Measurements from ENCODE around the gene TRAF5.

Gene TRAF5, protein sequence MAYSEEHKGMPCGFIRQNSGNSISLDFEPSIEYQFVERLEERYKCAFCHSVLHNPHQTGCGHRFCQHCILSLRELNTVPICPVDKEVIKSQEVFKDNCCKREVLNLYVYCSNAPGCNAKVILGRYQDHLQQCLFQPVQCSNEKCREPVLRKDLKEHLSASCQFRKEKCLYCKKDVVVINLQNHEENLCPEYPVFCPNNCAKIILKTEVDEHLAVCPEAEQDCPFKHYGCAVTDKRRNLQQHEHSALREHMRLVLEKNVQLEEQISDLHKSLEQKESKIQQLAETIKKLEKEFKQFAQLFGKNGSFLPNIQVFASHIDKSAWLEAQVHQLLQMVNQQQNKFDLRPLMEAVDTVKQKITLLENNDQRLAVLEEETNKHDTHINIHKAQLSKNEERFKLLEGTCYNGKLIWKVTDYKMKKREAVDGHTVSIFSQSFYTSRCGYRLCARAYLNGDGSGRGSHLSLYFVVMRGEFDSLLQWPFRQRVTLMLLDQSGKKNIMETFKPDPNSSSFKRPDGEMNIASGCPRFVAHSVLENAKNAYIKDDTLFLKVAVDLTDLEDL

DNA sequence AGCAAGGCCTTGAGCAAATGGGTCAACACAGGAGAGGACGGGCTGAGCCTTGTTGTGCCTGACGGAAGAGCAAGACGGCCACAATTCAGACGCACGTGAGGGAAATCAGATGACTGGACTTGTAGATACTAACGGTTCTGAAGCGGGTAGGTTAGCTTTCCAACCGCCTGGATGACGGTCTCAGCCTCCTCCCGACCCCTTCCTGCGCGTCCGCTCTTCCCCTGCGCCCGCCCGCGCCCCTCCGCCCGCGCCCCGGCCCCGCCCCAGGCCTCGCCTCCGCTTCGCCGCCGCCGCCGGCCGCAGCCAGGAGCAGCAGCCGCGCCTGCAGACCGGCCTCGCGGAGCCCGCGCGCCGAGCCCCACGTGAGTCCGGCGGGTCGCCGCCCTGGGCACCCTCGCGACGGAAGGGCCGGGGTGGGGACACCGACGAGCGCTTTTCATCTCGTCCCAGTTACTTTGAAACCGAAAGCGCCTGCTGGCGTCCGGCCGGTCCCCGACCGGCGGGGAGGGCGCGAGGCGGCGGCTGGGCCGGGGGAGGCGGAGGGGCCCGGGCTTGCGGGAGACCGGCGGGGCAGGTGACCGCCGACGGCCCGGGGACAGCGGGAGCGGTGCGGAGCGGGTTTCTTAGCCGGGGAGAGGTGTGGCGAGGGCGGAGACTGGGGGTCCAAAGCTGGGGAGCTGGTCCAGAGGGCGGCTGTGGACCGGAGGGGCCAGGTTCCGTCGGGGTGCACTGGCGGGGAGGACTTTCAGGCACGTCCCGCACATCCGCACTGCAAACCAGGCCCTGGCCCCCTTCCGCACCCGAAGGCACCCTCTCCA, at the start of gene TRAF5:
Gene TRAF5 (plus strand): TSS at position 306 of the 818 bp plus-strand sequence. CDS start 26,407 bp downstream, outside the sequence.
- Histone ChIP-seq H3K27me3 (ENCODE audit: insufficient read depth, low read depth, severe bottlenecking) (no peaks in the 10 kb centered on the region), H3K36me3 (no peaks in the 10 kb centered on the region; the same call in 1 of the 2 replicates), H3K9me3 (ENCODE audit: severe bottlenecking) (no peaks in the 10 kb centered on the region), H3K4me3 (ENCODE audit: low read depth, low read length) (peak within 1 kb of the TSS; percentile 76), H3K27ac (peak within 1 kb of the TSS; percentile 68)
- TF ChIP-seq, protein P1, sequence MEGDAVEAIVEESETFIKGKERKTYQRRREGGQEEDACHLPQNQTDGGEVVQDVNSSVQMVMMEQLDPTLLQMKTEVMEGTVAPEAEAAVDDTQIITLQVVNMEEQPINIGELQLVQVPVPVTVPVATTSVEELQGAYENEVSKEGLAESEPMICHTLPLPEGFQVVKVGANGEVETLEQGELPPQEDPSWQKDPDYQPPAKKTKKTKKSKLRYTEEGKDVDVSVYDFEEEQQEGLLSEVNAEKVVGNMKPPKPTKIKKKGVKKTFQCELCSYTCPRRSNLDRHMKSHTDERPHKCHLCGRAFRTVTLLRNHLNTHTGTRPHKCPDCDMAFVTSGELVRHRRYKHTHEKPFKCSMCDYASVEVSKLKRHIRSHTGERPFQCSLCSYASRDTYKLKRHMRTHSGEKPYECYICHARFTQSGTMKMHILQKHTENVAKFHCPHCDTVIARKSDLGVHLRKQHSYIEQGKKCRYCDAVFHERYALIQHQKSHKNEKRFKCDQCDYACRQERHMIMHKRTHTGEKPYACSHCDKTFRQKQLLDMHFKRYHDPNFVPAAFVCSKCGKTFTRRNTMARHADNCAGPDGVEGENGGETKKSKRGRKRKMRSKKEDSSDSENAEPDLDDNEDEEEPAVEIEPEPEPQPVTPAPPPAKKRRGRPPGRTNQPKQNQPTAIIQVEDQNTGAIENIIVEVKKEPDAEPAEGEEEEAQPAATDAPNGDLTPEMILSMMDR (IDR thresholded peaks at IDR 0.05; ENCODE audit: low read depth, low read length): no peak
- DNase-seq: peak; percentile 72

DNA sequence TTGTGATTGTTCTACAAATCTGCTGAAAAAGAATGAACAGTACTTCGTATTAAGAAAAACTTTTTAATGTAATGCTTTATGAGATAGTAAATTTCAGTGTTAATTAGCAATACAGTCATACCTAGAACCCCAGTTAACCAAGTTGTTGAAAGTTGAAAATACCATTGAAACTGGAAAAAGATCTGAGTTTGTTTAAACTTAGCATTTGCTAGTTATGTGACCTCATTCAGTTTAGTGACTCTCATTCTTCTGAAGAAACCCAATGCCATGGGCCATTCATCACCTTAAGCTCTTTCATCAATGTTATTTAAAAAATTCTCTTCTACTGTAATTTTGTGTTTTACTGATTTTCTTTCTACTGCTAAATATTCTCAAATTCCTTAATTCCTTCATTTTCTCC, 47.3 kb upstream of the TRAF5 start:
- H3K27me3 ChIP-seq (ENCODE audit: insufficient read depth, low read depth, severe bottlenecking): no peaks in the 10 kb centered on the region
- no peak overlapping the region for H3K4me3 ChIP-seq (ENCODE audit: low read depth, low read length)
- no peak for DNase-seq
- no peak overlapping the region for H3K27ac ChIP-seq
- no peaks in the 10 kb centered on the region for H3K9me3 ChIP-seq (ENCODE audit: severe bottlenecking)
- H3K36me3 ChIP-seq: peaks cover 70% of the 10 kb centered on the region
- TF ChIP-seq, protein P1 (IDR thresholded peaks at IDR 0.05; ENCODE audit: low read depth, low read length): no peak

DNA sequence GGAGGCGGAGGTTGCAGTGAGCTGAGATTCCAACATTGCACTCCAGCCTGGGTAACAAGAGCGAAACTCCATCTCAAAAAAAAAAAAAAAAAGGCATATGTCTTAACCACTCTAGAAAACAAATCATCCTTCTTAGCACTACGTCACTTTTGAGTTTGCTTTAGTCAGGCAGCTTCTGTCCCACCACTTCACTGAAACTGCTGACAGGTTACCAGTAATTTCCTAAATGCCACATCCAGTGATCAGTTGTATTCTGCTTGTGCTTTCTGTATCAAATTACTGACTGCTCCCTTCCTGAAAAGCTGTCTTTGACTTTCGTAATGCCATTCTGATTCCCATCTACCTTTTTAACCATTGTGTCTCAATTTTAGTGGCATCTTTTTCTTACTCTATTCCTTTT, 45.7 kb upstream of the TRAF5 start:
- TF ChIP-seq, protein P1 (IDR thresholded peaks at IDR 0.05; ENCODE audit: low read depth, low read length): no peak
- no peaks in the 10 kb centered on the region for H3K27me3 ChIP-seq (ENCODE audit: insufficient read depth, low read depth, severe bottlenecking)
- H3K36me3 ChIP-seq: peaks cover 73% of the 10 kb centered on the region
- no peak overlapping the region for H3K27ac ChIP-seq
- DNase-seq: no peak
- no peaks in the 10 kb centered on the region for H3K9me3 ChIP-seq (ENCODE audit: severe bottlenecking)
- no peak overlapping the region for H3K4me3 ChIP-seq (ENCODE audit: low read depth, low read length)

DNA sequence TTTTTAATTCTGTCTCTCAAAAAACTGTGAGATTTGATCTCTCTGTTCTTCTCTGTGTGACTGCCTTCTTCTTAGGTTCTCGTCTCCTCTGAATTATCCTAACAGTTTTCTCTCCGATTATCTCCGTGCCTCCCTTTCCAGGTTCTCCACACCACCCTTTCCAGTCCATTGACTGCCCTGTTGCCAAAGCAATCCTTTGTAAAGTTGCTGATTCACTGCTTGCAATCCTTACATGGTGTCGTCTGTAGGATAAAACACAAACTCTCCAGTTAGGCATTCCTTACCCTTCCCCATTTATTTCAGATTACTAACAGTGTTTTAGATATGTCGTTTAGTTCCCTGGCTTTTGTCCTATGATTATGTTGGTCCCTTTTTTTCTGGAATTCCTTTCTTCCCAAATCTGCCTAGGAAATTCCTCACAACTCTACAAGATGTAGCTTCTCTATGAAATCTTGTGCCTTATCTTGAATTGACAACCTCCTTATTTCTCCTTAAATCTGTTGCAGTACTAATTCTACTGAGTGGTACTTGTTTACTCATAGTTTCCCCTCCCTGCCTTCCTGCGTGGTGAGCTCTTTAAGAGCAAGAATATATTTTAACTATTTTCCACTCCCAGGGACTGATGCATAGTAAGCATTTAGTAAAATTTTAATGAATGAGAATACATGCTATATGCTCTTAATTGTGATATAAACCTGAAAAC, 45.2 kb upstream of the TRAF5 start:
- Histone ChIP-seq H3K9me3 (ENCODE audit: severe bottlenecking) (no peaks in the 10 kb centered on the region), H3K36me3 (peaks cover 70% of the 10 kb centered on the region), H3K27ac (no peak overlapping the region), H3K4me3 (ENCODE audit: low read depth, low read length) (no peak overlapping the region), H3K27me3 (ENCODE audit: insufficient read depth, low read depth, severe bottlenecking) (no peaks in the 10 kb centered on the region)
- no peak for DNase-seq
- TF ChIP-seq, protein P1 (IDR thresholded peaks at IDR 0.05; ENCODE audit: low read depth, low read length): no peak

DNA sequence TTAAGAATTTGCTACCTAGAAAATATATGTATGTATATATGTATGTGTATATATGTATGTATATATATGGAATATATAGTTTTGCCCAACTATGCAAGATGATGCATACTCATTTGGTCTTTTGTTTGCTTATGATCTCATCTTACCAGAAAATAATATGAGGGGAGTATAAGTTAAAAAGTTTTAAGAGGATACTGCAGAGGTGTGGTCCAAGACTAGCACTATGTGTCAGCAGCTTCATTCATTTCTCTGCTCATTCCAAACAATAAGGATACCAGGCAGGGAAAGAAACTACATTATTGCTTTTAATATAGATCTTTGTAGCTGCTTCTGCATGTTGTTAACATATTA, 44.6 kb upstream of the TRAF5 start:
- no peaks in the 10 kb centered on the region for H3K9me3 ChIP-seq (ENCODE audit: severe bottlenecking)
- H3K36me3 ChIP-seq: peaks cover 73% of the 10 kb centered on the region
- DNase-seq: no peak
- no peaks in the 10 kb centered on the region for H3K27me3 ChIP-seq (ENCODE audit: insufficient read depth, low read depth, severe bottlenecking)
- H3K27ac ChIP-seq: no peak overlapping the region
- no peak overlapping the region for H3K4me3 ChIP-seq (ENCODE audit: low read depth, low read length)
- TF ChIP-seq, protein P1 (IDR thresholded peaks at IDR 0.05; ENCODE audit: low read depth, low read length): no peak

Data from WERI-Rb-1 (cell line).